HK-2 (cell line): ENCODE data around the gene PRRX2.
"Not testable (repeated sequence)": the region's sequence is repeated elsewhere in the genome, so short reads cannot be mapped to it uniquely, and the experiment has no call there.

ENCODE experiments used
- DNase-seq: peaks from one replicate; pipeline ENCODE4 v3.0.0-alpha.2; 2018; ENCODE audit not compliant: unreplicated experiment

Gene PRRX2

GRCh38 chr9:129735546-129735945 is 70.1 kb downstream of the PRRX2 start:
- no peak for DNase-seq

- DNase-seq: no peak
These were observed 70.9 kb downstream of the PRRX2 start for GRCh38 chr9:129736334-129736733.

- DNase-seq: peak; percentile 84
These were observed 72.2 kb downstream of the PRRX2 start for GRCh38 chr9:129737479-129738274.

- no peak for DNase-seq
These were observed 74.0 kb downstream of the PRRX2 start for GRCh38 chr9:129739432-129739831.

GRCh38 chr9:129740174-129740573 is 74.7 kb downstream of the PRRX2 start:
- no peak for DNase-seq

GRCh38 chr9:129740666-129741464 is 75.4 kb downstream of the PRRX2 start:
- no peak for DNase-seq

- no peak for DNase-seq
These were observed 79.8 kb downstream of the PRRX2 start for GRCh38 chr9:129745200-129745599.

GRCh38 chr9:129746092-129746777 is 80.8 kb downstream of the PRRX2 start:
- no peak for DNase-seq

- DNase-seq: no peak
These were observed 82.8 kb downstream of the PRRX2 start for GRCh38 chr9:129748249-129748648.

GRCh38 chr9:129749052-129749451 is 83.6 kb downstream of the PRRX2 start:
- not testable (repeated sequence) for DNase-seq

- no peak for DNase-seq
These were observed 84.1 kb downstream of the PRRX2 start for GRCh38 chr9:129749575-129749974.

- no peak for DNase-seq
These were observed 84.7 kb downstream of the PRRX2 start for GRCh38 chr9:129750013-129750638.

GRCh38 chr9:129751841-129752801 is 86.7 kb downstream of the PRRX2 start:
- DNase-seq: no peak

- DNase-seq: peak; percentile 84
These were observed 87.7 kb downstream of the PRRX2 start, which contains the start of gene PTGES for GRCh38 chr9:129752900-129753729. TSS of gene PTGES (minus strand) at chr9:129753042. CDS start at chr9:129753012, 30 bp downstream.

- no peak for DNase-seq
These were observed 89.7 kb downstream of the PRRX2 start for GRCh38 chr9:129755151-129755550.

GRCh38 chr9:129756191-129756590 is 90.7 kb downstream of the PRRX2 start:
- DNase-seq: no peak

- no peak for DNase-seq
These were observed 91.6 kb downstream of the PRRX2 start for GRCh38 chr9:129757045-129757444.

- no peak for DNase-seq
These were observed 93.9 kb downstream of the PRRX2 start for GRCh38 chr9:129759319-129759718.

GRCh38 chr9:129759804-129760502 is 94.5 kb downstream of the PRRX2 start:
- DNase-seq: no peak
